Stimulated activated CD8-positive, alpha-beta memory T cell treated with anti-CD3 and anti-CD28 coated beads, Interleukin-7, amount 100 ng/mL, for 4 hours (primary cell): ENCODE results near the gene SLC13A5.
"Not testable (repeated sequence)": the region's sequence is repeated elsewhere in the genome, so short reads cannot be mapped to it uniquely, and the experiment has no call there.

Source experiments
- DNase-seq, 2 donors: peaks; one replicate each; pipeline ENCODE4 v3.0.0-alpha.2; 2020; ENCODE audit warnings: low read depth in 2 of 2

The SLC13A5 gene

DNA sequence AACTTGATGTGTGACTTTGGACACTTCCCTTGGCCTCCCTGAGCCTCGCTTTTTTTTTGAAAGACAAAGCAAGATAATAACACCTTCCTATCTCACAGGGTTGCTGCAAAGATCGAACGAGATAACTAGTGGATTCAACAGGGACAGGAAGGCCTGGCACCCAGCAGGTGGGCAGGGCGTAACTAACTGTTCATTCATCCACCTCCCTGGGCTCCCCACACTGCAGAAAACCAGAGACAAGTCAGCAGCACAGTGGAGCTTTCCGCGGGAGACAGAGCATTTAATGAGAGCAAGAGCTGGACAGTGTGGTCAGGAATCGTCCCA, 28.7 kb downstream of the SLC13A5 start:
- no peak for DNase-seq

DNA sequence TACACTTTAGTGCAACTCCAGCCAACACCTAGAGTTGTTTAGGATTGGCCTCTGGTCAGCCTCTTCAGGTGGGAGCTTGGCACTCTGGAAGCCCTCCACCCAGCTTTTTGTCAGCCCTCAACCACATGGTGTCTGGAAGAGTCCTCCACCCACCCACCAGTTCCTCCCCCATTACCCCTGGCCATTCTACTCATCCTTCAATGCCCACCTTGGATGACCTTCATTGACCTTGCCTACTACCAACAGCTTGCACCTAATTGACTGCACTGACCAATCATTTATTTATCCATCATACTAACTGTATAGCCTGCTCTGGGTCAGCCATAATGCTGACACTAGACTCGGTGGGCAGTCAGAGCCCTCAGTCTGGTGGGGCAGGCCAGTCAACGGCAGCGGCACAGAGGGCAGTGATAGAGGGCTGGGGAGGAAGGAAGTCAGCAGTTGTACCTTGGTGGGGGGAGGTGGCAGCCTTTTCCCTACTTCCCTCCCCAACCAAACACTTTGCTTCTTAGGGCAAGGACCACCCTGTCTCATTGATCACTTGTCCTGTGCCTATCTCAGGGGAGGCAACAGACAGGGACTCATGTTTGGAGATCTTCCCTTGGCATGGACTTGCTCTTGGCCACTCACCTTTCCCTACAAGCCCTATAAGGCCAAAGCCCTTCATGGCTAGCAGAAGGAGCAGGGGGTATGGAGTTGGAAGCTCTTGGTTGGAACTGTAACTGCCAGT, 29.3 kb downstream of the SLC13A5 start:
- DNase-seq = no peak

DNA sequence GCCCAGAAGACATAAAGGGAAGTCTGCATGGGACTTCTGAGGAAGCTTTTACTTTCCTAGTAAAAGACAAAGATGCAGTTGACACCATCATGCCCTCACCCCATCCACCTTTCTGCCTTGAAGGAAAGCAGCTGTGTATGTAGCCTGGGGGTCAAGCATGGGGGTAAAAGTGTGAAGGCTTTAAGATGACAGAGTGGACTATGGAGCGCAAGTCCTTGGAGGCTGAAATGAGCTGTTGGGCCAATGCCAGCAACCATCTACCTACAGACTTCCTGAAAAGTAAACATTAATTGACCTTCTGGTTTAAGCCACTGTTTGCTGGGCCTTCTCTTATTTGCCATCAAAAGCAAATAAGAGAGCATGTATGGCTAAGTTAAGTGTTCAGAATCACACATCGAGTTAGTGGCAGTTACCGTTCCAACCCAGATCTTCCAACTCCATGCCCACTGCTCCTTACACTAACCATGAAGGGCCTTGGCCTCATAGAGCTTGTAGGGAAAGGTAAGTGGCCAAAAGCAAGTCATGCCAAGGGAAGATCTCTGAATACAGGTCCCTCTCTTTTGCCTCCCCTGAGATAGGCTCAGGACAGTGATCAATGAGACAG, 30.0 kb downstream of the SLC13A5 start:
- DNase-seq = no peak

DNA sequence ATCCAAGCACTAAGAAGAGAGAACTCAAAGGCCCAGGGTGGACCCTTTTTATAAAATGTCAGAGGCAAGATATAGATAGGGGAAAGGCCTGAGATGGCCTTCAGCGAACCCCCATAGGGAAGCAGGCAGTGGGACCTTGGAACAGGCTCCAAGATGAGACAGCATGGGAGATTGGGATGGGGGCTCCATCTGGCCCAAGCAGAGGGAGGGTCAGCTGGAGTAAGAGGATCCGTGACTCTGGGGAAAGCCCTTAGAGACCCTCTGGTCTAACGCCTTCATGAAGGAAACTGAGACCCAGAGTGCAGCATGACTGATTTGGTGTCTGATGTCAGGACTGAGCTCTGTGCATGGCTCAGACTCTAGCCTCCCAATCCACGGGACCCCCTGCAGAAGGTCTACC, 30.8 kb downstream of the SLC13A5 start:
- DNase-seq = no peak

DNA sequence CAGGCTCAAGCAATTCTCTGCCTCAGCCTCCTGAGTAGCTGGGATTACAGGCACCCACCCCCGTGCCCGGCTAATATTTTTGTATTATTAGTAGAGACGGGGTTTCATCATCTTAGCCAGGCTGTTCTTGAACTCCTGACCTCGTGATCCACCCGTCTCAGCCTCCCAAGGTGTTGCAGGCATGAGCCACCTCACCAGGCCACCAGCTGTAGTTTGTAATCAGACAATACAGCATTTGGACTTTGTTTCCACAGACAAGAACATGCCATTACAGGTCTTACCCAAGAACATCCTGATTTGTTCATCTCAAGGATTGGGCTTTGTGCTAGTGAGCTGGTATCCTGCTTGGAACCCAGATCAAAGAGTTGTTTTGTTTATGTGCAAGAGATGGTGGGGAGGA, 31.5 kb downstream of the SLC13A5 start:
- DNase-seq = no peak

DNA sequence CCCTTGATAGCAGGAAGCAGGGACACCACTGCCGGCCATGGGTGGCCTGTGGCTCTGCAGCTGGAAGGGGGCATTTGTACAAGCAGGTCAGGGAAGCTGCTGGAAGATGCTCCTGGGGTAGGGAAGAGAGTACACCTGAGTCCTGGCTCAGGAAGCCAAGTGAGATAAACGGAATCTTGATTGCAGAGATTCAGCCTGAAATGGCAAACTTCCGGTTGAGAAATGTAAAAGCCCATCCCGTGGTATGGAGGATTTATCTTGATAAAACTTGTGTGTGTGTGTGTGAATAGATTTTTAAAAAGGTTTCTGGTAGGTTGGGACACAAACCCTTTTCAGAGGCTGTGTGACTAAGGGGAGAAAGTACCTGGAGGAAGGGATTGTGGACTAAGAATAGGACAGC, 32.0 kb downstream of the SLC13A5 start:
- DNase-seq = no peak

DNA sequence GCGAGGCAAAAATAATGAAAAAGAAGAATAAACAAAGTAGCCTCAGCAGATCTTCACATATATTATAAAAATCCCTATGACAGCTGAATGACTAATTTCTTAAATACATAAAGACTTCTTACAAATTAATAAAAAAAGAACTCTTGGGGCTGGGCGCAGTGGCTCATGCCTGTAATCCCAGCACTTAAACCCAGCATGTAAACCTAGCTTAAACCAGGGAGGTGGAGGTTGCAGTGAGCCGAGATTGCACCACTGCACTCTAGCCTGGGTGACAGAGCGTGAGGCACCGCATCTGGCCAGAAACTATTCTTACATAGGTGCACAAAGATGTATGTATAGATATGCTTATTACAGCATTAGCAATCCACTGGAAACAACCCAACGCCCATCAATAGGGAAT, 33.9 kb downstream of the SLC13A5 start:
- DNase-seq = no peak

DNA sequence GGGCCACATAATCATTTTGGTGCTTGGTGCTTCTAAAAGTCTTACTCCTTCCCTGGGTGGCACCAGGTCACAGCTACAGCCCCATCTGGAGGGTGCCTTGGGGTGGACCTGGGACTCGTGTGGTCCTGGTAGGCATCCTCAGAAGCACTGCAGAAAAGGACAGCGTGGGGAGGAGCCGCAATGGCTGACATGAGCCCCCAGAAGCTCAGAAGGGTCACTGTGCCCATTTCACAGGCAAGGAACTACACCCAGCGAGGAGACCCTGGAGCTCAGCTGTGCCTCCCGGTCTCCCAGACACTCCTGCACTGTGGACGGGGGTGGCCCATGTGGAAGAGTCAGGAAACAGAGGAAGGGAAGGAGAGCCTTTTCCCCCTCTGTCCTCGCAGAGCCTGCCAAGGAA, 35.2 kb downstream of the SLC13A5 start:
- DNase-seq = no peak

DNA sequence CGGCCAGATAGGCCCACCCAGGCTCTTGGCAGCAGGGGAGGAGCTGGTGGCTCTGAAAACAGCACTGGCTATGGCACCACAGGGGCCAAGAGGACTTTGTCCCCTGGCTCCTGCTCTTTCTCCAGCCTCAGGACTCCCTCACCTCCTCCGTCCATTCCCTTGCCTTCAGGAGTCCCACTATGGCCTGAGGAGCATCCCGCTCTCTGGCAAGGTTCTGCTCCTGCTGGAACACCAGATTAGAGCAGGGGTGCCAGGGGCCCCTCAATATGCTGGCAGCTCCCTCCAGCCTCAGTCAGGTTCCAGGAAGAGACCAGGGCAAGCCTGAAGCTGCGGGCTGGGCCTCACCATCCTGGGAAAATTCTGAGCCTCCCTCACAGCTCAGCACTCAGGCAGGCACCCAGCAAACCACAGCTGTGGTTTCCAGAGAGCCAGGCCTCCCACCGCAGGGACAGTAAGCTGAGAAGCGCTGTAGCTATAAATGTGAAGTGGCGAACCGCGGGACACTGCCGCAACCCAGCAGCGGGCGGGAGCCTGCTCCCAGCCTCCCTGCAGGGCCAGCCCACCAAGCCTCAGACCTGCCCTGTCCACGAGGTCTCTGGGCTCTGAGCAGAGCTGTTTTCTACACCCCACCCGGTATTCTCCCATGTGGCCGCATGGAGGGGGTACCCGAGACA, 35.9 kb downstream of the SLC13A5 start:
- no peak for DNase-seq

DNA sequence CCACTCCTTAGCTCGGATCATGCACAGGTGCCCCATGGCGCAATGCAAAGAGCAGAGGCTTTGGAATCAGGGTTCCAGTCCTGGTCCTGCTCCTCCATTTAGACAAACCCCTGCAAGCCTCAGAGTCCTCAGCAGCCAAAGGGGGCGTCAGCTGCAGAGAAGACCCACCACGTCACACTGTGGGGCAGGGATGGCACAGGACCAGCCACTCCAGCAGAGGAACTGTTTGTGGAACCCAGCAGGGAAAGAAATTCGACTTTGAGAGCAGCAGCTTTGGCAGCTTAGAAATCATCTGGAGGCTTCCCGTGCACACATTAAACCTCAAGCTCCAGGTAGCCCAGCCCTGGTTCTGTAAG, 36.4 kb downstream of the SLC13A5 start:
- DNase-seq = no peak

DNA sequence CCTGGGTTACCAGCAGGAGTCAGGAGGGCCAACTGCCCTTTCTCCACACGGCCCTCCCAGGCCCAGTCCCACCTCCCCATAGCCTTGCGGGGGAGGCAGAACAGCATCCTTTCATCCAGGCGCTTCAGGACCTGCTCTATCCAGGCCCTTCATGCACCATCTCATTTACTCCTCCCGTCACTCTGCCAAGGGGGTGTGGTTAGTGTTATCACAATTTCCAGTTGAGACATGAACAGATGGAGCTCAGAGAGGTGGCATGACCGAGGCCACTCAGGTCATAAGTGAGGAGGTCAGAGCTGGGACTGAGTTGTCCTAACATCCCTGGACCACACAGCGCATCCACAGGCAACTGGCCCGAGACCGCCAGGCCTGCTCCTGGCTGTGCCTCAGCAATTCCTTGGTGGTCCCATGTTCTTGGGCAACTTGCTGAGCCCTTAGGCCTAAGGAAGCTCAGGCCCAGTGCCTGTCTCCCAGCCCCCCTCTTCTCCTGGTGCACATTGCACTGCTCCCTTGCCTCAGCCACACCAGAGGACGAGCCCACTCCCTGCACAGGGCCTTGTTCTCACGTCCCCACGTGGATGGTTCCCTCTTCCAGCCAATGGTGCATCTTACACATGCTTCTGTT, 37.9 kb downstream of the SLC13A5 start:
- DNase-seq = no peak

DNA sequence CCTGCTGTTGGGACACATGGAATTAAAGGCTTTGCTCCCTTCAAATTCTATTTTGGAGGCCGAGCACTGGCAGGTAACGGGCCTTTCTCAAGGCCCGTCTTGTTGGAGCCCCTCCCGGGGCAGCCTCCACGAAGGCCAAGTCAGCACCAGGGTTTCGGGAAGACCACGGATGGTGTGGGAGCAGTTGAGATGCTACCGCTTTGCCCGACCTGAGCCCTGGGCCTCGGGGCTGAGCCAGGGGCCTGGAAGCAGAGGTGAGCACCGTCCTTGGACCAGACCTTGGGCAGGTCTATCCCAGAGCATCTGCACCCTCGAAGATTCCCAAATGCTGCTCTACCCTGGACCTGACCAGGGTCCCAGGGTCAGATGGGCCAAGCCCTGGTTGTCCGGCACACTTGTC, 38.6 kb downstream of the SLC13A5 start:
- no peak for DNase-seq

DNA sequence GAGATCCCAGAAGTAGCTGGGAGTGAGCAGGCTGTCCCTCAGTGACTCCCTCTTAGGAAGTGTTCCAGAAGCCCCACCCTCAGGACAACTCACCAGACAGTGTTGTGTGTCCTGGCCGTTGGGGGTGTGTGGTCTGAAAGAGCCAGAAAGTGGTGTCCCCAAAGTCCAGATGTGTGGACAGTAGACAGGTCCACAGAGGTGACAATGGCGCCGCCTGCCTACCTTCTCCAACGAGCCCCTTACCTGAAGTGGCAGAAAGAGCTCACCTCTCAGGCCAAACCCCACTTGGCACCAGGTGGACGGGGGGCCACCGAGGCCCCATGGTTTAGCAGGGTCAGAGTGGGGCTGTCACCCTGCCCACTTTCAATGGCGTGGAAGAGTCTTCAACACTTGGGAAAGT, 41.7 kb downstream of the SLC13A5 start:
- DNase-seq = no peak

DNA sequence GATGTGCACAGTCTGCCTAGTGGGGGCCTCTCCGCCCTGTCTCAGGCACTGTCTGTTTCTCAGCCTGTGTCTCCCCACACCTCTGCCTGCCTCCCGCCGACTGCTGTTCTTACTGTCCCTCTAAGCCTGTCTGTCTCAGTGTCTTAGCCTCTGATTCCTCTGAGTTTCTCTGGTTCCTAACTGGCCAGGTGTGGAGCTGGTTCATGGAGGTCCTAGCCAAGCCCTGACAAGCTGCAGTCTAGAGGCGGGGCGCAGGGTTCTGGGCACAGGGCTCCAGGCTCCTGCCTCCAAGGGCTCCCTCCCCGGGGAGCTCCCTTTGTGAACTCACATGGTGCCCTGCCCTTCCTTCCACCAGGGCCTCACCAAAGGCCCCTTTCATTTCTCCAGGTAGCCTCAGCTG, 42.2 kb downstream of the SLC13A5 start:
- no peak for DNase-seq

DNA sequence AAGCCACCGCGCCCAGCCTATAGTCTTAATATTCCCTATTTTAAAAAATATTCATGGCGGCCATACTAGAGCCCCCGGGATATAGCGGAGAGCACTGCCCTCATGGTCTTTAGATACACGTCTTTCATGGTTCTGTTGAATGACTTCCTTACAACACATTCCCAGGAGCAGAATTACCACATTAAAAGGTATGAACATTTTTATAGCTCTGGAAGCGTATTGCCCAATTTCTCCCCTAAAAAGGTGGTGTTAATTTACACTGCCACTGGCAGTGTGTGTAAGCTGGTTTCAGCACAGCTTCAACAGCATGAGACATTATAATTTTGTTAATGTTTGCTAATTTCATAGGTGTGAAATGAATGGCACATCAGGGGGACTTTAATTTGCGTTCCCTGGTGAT, 42.6 kb downstream of the SLC13A5 start:
- no peak for DNase-seq

DNA sequence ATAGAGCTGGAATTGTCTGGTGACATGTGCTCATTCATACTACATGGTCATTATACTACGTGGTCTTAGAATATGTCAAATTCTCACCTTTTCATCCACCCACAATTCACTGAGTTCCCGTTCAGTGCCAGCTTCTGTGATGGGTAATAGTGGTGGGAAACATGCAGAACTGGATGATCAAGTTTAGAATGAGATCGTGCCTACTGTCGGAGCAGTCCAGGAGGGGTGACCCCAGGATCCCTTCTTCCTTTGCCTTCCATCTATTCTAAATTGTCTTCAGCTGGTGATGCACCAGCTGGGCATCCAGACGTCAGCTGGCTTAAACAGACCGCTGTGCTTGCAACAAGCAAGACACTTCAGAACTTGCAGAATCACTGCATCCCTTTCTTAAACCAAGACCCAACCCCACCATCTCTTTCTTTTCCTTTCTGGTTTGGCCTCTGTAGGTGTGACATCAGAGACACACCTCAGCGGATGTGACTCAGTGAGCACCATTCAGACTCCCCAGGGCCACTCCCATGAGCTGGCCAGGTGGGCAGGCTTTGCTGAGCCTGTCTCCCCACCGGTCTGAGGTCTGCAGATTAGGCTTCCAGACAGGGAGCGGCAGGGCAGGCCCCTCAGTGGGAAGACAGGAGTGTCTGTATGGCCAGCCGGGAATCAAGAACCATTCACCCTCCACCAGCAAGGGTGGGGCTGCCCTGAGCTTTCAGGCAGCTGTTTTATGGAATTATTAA, 43.5 kb downstream of the SLC13A5 start:
- DNase-seq = no peak

DNA sequence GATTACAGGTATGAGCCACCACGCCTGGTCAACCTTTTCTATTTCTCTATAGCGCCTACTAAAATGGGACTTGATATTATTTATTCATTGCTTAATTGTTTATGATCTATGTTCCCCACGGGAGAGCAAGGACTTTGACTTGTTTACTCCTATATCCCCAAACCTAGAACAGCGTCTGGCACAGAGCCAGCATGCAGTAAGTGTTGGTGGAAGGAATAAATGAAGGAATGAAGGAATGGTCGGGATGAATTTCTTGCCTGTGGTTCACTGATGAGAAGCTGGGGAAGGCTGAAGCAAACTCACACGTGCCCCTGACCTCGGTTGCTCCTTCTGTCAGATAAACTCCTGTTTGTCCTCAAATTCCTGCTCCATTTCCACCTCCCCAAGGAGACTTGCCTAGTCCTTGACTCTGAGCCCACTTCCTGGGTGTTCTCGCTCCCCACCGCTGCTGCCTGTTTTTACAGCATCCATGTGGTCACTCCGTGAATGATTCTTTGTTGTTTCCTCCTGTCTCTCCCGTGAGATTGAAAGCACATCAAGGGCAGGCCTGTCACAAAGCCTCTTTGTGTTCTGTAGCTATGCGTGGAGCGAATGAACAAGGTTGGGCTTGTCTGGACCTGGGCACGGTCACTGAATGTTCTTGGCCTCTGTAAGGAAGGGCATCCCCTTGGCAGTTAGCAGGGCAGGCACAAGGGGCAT, 44.3 kb downstream of the SLC13A5 start:
- DNase-seq = no peak

DNA sequence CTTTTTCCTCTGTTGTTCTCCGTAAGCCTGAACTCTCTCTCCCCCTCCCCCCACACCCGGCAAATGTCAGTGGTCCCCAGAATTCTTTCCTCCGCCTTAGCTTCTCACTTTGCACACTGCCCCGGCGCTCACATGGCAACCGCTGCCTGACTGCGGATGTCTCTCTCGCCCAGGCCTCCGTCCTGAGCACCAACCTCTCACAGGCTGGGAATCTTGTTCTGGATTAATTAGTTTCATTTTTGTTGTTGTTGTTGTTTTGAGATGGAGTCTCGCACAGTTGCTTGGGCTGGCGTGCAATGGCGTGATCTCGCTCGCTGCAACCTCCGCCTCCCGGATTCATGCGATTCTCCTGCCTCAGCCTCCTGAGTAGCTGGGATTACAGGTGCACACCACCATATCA, 45.0 kb downstream of the SLC13A5 start:
- DNase-seq = no peak

DNA sequence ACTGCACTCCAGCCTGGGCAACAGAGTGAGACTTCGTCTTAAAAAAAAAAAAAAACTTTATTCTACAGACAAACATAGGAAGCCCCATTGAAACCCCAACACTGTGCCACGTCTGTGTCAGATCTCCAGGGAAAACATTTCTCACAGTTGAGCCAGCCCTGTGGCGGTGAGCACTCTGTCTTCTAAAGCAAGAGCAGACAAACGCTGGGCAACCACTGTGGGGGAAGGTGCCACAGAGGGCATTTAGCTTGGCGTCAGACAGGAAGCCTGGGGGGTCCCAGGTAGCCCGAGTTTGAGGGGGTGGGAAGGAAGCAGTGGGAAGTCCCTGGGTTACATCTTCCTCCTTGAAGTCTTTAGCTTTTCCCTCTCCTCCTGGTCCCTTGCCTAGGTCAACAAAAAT, 45.7 kb downstream of the SLC13A5 start:
- DNase-seq = no peak

DNA sequence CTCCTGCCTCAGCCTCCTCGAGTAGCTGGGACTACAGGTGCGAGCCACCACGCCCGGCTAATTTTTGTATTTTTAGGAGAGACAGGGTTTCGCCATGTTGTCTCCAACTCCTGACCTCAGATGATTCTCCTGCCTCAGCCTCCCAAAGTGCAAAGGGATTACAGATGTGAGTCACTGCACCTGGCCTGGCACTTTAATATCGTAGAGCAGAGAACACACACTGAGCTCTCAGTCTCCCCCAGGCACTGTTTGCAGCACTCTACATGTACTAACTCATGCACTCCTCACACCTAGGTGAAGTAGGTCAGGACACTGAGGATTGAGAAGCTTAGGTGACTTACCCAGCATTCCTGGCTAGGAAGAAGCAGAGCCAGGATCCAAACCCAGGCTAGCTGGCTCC, 46.6 kb downstream of the SLC13A5 start:
- DNase-seq = no peak

DNA sequence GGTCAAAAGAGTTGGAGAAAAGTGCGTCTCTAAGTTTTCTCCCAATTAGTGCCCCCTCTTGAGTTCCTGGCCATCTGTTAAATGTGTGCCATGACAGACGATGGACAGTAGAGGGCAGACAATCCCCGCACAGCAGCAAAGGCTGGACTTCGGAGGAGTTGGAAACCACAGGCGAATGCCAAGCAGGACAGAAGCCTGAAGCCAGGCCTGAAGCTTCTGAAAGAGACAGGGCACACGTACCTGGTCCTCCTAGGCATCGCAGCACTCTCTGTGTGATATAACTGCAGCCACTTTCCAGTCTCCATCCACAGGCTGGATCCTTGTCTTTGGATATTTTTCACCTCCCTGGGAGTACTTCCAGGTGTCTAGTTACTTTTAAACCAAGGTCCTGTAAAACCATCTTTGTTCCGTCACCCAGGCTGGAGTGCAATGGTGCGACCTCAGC, 47.1 kb downstream of the SLC13A5 start:
- peak in 1 of 2 donors; percentile 23 for DNase-seq

DNA sequence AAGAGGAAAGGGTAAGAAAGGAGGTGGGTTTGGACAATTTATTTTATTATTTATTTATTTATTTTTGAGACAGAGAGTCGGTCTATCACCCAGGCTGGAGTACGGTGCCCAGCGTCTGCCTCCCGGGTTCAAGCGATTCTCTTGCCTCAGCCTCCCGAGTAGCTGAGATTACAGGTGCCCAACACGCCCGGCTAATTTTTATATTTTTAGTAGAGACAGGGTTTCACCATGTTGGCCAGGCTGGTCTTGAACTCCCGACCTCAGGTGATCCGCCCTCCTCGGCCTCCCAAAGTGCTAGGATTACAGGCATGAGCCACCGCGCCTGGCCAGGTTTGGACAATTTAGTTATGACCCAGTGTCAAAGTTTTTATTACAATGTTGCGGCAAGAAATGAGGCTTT, 50.0 kb downstream of the SLC13A5 start:
- not testable (repeated sequence) for DNase-seq
